Activated naive CD4-positive, alpha-beta T cell treated with anti-CD3 and anti-CD28 coated beads, Interleukin-2, amount 50 U/mL, for 16 hours (primary cell): Measurements from ENCODE around the gene TRAF2.
A peak's percentile ranks its signal among the peaks of the same experiment; 100 is the strongest.
"Not testable (repeated sequence)": the region's sequence is repeated elsewhere in the genome, so short reads cannot be mapped to it uniquely, and the experiment has no call there.

Experiments
- DNase-seq: peaks from one replicate; pipeline ENCODE4 v3.0.0-alpha.2; 2020

Gene TRAF2

GRCh38 chr9:136858844-136859757 is 27.2 kb upstream of the TRAF2 start:
- DNase-seq: no peak

GRCh38 chr9:136860529-136860928 is 25.8 kb upstream of the TRAF2 start:
- no peak for DNase-seq

GRCh38 chr9:136860933-136861873 is 25.1 kb upstream of the TRAF2 start:
- no peak for DNase-seq

- DNase-seq: no peak
These were observed 24.4 kb upstream of the TRAF2 start for GRCh38 chr9:136861874-136862457.

- DNase-seq: no peak
These were observed 23.3 kb upstream of the TRAF2 start for GRCh38 chr9:136862849-136863622.

- no peak for DNase-seq
These were observed 22.6 kb upstream of the TRAF2 start for GRCh38 chr9:136863623-136864273.

GRCh38 chr9:136865041-136865767 is 21.1 kb upstream of the TRAF2 start:
- DNase-seq: peak; percentile 10

GRCh38 chr9:136865768-136866103 is 20.6 kb upstream of the TRAF2 start:
- DNase-seq: no peak

GRCh38 chr9:136866898-136867421 is 19.4 kb upstream of the TRAF2 start:
- not testable (repeated sequence) for DNase-seq

- DNase-seq: no peak
These were observed 18.8 kb upstream of the TRAF2 start for GRCh38 chr9:136867480-136867879.

GRCh38 chr9:136867917-136868316 is 18.4 kb upstream of the TRAF2 start:
- no peak for DNase-seq

GRCh38 chr9:136868644-136869043 is 17.7 kb upstream of the TRAF2 start:
- DNase-seq: no peak

GRCh38 chr9:136869611-136870010 is 16.7 kb upstream of the TRAF2 start:
- DNase-seq: not testable (repeated sequence)

- DNase-seq: no peak
These were observed 11.2 kb upstream of the TRAF2 start for GRCh38 chr9:136875155-136875554.

GRCh38 chr9:136876476-136876875 is 9.8 kb upstream of the TRAF2 start:
- no peak for DNase-seq

GRCh38 chr9:136880651-136881050 is 5.7 kb upstream of the TRAF2 start:
- no peak for DNase-seq

GRCh38 chr9:136881691-136882108 is 4.6 kb upstream of the TRAF2 start:
- peak; percentile 35 for DNase-seq

- peak; percentile 90 for DNase-seq
These were observed 4.0 kb upstream of the TRAF2 start for GRCh38 chr9:136882109-136882946.

- not testable (repeated sequence) for DNase-seq
These were observed 3.4 kb upstream of the TRAF2 start for GRCh38 chr9:136882947-136883283.

- DNase-seq: not testable (repeated sequence)
These were observed 2.6 kb upstream of the TRAF2 start for GRCh38 chr9:136883670-136884069.
